ENCODE data around the gene TMEM209. TPM values are rescaled to one million over a fixed set of nuclear protein-coding genes. Genes with fewer than 3 reads are reported as not detected.

The TMEM209 gene
- total RNA-seq, 2 donors from 2014 or later: 7.3 to 8.8 TPM

GRCh38 chr7:130145424-130146100 lies 59.6 kb downstream of the TMEM209 start:
- Histone ChIP-seq H3K4me3 (no peak overlapping the region), H3K9me3 (no peaks in the 10 kb centered on the region), H3K4me1 (peaks cover 0 to 17% of the 10 kb centered on the region in 2 donors), H3K36me3 (no peaks in the 10 kb centered on the region), H3K27me3 (no peaks in the 10 kb centered on the region), H3K27ac (no peak overlapping the region)
- DNase-seq (ENCODE audit: low spot score): no peak
- no peak for TF ChIP-seq CTCF (IDR thresholded peaks at IDR 0.05)

GRCh38 chr7:130144312-130145171 lies 60.7 kb downstream of the TMEM209 start:
- H3K27ac ChIP-seq: no peak overlapping the region

GRCh38 chr7:130143986-130144311 lies 61.3 kb downstream of the TMEM209 start:
- no peaks in the 10 kb centered on the region for H3K9me3 ChIP-seq
- H3K27ac ChIP-seq: no peak overlapping the region
- TF ChIP-seq CTCF (IDR thresholded peaks at IDR 0.05): no peak
- no peaks in the 10 kb centered on the region for H3K36me3 ChIP-seq
- H3K4me3 ChIP-seq: no peak overlapping the region
- DNase-seq (ENCODE audit: low spot score): no peak
- no peaks in the 10 kb centered on the region for H3K27me3 ChIP-seq
- peaks cover 0 to 17% of the 10 kb centered on the region in 2 donors for H3K4me1 ChIP-seq

More at GRCh38 chr7:130144312-130145171, 60.7 kb downstream of the TMEM209 start:
- H3K36me3 ChIP-seq: no peaks in the 10 kb centered on the region
- H3K4me1 ChIP-seq: peaks cover 0 to 17% of the 10 kb centered on the region in 2 donors
- no peak overlapping the region for H3K4me3 ChIP-seq
- no peak for TF ChIP-seq CTCF (IDR thresholded peaks at IDR 0.05)
- no peaks in the 10 kb centered on the region for H3K9me3 ChIP-seq
- no peak for DNase-seq (ENCODE audit: low spot score)
- H3K27me3 ChIP-seq: no peaks in the 10 kb centered on the region

- H3K36me3 ChIP-seq: no peaks in the 10 kb centered on the region
- TF ChIP-seq CTCF (IDR thresholded peaks at IDR 0.05): no peak
- H3K27ac ChIP-seq: no peak overlapping the region
- H3K4me3 ChIP-seq: no peak overlapping the region
- H3K9me3 ChIP-seq: no peaks in the 10 kb centered on the region
- no peaks in the 10 kb centered on the region for H3K27me3 ChIP-seq
- no peak for DNase-seq (ENCODE audit: low spot score)
- peaks cover 0 to 17% of the 10 kb centered on the region in 2 donors for H3K4me1 ChIP-seq
Observed at GRCh38 chr7:130143334-130143732, 61.9 kb downstream of the TMEM209 start.

GRCh38 chr7:130142654-130143333 lies 62.4 kb downstream of the TMEM209 start:
- no peak overlapping the region for H3K27ac ChIP-seq
- no peaks in the 10 kb centered on the region for H3K36me3 ChIP-seq
- no peaks in the 10 kb centered on the region for H3K27me3 ChIP-seq
- H3K9me3 ChIP-seq: no peaks in the 10 kb centered on the region
- TF ChIP-seq CTCF (IDR thresholded peaks at IDR 0.05): no peak
- no peak for DNase-seq (ENCODE audit: low spot score)
- peaks cover 0 to 17% of the 10 kb centered on the region in 2 donors for H3K4me1 ChIP-seq
- H3K4me3 ChIP-seq: no peak overlapping the region

Data from right atrium auricular region (tissue), 2 donors.